Mesothelial cell of epicardium (in vitro differentiated cells): ENCODE results near the gene SSBP3. TPM values are rescaled to one million over a fixed set of nuclear protein-coding genes. Genes with fewer than 3 reads are reported as not detected.

ENCODE experiments used
- DNase-seq, 2 experiments: peaks; one replicate each; pipeline ENCODE4 v3.0.0; 2021; ENCODE audit warnings: low spot score in 2 of 2; ENCODE audit not compliant: unreplicated experiment in 2 of 2
- H3K27ac Mint-ChIP-seq: 2 replicates; pipeline ENCODE4 v1.8.0; 2021; ENCODE audit warnings: mixed read lengths
- H3K27me3 Mint-ChIP-seq: 2 replicates; pipeline ENCODE4 v1.8.0; 2021; ENCODE audit warnings: low read depth, mixed read lengths
- H3K36me3 Mint-ChIP-seq: 2 replicates; pipeline ENCODE4 v1.8.0; 2021; ENCODE audit warnings: mixed read lengths
- H3K4me1 Mint-ChIP-seq: 2 replicates; pipeline ENCODE4 v1.8.0; 2021; ENCODE audit warnings: mixed read lengths
- H3K4me3 Mint-ChIP-seq: 2 replicates; pipeline ENCODE4 v1.8.0; 2021; ENCODE audit warnings: mild to moderate bottlenecking, moderate library complexity, mixed read lengths
- H3K9me3 Mint-ChIP-seq: 2 replicates; pipeline ENCODE4 v1.8.0; 2021; ENCODE audit warnings: mixed read lengths
- total RNA-seq: library from RNA; stranded (reverse); gene quantifications from 3 replicates; pipeline ENCODE4 v1.2.1, GENCODE V29; 2021
- TF ChIP-seq, protein P1 (sequence below): fragments of 200-600 bp; sonication (generic); IDR thresholded peaks from one replicate; pipeline ENCODE4 v1.5.0; 2021; ENCODE audit warnings: antibody characterized with exemption; ENCODE audit not compliant: unreplicated experiment

The SSBP3 gene
- total RNA-seq, 1 donor from 2014 or later = 172 TPM

DNA sequence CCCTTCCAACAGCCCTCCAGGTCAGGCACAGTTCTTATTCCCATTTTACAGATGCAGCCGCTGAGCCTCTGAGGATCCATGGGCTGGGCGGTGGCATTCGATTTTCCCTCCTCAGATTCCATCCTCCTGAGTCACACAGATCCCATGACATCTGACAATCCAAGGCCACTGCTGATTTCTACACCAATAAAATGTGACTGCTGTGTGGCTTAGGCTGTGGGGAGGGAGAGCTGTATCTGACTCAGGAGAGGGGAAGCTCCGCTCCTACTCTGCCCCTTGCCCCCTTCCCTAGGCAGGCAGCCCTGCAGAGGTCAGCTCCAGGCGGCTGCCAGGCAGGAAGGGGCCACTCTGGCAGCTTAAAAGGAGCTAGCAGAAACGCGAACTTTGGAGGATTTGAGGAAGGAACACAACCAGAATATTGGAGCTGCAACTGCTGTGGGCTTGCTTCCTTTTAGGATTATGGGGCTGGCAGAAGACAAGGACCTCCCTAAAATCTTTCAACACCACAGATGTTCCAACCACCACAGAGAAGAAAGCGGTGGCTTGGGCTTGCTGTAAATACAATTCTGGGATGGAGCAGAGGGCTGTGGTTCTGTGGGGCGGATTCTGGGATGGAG is 156.3 kb downstream of the SSBP3 start:
- no peak for DNase-seq
- TF ChIP-seq, protein P1, sequence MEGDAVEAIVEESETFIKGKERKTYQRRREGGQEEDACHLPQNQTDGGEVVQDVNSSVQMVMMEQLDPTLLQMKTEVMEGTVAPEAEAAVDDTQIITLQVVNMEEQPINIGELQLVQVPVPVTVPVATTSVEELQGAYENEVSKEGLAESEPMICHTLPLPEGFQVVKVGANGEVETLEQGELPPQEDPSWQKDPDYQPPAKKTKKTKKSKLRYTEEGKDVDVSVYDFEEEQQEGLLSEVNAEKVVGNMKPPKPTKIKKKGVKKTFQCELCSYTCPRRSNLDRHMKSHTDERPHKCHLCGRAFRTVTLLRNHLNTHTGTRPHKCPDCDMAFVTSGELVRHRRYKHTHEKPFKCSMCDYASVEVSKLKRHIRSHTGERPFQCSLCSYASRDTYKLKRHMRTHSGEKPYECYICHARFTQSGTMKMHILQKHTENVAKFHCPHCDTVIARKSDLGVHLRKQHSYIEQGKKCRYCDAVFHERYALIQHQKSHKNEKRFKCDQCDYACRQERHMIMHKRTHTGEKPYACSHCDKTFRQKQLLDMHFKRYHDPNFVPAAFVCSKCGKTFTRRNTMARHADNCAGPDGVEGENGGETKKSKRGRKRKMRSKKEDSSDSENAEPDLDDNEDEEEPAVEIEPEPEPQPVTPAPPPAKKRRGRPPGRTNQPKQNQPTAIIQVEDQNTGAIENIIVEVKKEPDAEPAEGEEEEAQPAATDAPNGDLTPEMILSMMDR = no peak
- no peak overlapping the region for H3K4me3 Mint-ChIP-seq
- H3K4me1 Mint-ChIP-seq = peaks cover 8% of the 10 kb centered on the region
- H3K9me3 Mint-ChIP-seq = no peaks in the 10 kb centered on the region
- H3K36me3 Mint-ChIP-seq = peaks cover 7% of the 10 kb centered on the region
- H3K27ac Mint-ChIP-seq = peak overlapping the region; percentile 53
- no peaks in the 10 kb centered on the region for H3K27me3 Mint-ChIP-seq

DNA sequence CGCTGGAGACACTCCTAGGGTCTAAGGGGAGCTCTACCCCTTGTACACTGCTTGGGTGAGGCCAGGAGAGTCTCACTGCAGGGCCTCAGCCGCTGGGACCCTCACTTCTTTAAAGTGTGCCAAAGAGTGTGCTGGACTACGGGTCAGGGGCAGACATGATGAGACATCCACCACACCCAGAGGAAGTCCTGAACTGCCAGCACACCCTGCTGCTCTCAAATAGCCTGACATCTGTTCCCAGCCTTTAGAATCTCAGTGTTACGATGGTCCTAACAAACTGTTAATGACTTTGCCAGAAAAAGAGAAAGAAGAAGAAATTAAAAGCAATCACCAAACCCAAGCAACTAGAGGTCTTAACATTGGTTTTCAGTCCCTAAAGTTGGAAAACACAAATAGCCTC is 157.2 kb downstream of the SSBP3 start:
- H3K4me1 Mint-ChIP-seq = peaks cover 3% of the 10 kb centered on the region
- no peak overlapping the region for H3K4me3 Mint-ChIP-seq
- no peaks in the 10 kb centered on the region for H3K9me3 Mint-ChIP-seq
- no peak overlapping the region for H3K27ac Mint-ChIP-seq
- peaks cover 12% of the 10 kb centered on the region for H3K36me3 Mint-ChIP-seq
- H3K27me3 Mint-ChIP-seq = no peaks in the 10 kb centered on the region
- TF ChIP-seq, protein P1 = no peak
- no peak for DNase-seq

DNA sequence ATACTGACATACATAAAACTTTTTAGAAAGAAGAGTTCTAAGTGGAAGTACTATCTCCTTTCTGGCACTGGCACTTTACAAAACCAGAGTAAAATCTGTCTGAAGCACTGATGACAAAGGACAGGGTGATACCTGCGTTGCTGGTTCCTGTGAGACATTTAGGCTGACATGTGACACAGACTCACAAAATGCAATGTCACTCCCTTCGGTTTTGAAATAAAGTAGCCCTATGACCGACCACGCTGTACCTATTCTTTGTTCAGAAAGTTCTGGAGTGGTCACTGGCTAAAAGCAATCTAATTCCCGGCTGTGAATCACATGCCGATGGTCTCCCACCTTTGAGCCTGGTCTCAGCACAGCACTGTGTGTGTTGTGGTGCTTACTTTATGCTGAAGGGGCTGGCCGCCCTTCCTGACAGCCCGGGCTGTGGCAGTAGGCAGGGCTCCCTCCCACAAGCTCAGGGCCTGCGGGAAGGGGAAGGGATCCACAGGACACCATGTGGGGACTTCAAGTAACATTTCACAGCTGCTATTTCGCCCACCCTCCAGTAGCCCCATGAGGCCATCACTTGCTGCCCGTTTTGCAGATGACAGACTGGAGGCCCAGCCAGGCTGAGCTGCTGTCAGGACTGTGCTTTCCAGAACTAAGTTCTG is 158.2 kb downstream of the SSBP3 start:
- Mint-ChIP-seq H3K27ac (peak overlapping the region; percentile 16), H3K9me3 (no peaks in the 10 kb centered on the region), H3K36me3 (peaks cover 21% of the 10 kb centered on the region), H3K4me1 (no peaks in the 10 kb centered on the region), H3K27me3 (no peaks in the 10 kb centered on the region), H3K4me3 (no peak overlapping the region)
- DNase-seq = no peak
- TF ChIP-seq, protein P1 = no peak

DNA sequence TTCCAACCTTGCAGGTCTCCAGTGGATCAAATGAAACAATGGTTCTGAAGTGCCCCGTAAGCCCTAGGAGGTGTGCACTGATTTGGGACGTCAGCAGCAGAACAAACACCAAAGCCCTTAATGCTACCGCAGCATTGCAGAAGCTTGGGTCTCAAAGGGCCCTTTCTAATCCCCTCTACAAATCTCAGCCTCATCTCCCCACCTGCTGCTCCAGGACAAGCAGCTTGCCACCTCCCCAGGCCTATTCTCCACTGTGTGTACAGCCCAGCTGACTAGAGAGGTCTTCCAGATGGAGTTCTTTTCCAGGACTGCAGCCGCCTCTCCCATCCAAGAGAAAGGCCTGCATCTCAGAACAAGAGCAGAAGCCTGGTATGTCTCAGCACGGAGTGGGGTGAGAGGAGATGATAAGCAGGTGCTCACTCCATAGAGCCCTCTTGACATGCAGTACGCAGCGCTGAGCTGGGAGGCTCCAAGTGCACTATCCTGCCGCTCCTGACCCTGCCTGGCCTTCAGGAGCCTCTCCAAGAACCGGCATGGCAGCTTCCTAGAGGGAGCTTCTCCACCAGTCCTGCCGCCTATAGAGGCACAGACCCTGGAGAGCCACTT is 160.0 kb downstream of the SSBP3 start:
- peak overlapping the region; percentile 61 for H3K27ac Mint-ChIP-seq
- H3K4me3 Mint-ChIP-seq = no peak overlapping the region
- H3K4me1 Mint-ChIP-seq = no peaks in the 10 kb centered on the region
- H3K36me3 Mint-ChIP-seq = peaks cover 26% of the 10 kb centered on the region
- TF ChIP-seq, protein P1 = no peak
- no peaks in the 10 kb centered on the region for H3K27me3 Mint-ChIP-seq
- no peaks in the 10 kb centered on the region for H3K9me3 Mint-ChIP-seq
- no peak for DNase-seq

DNA sequence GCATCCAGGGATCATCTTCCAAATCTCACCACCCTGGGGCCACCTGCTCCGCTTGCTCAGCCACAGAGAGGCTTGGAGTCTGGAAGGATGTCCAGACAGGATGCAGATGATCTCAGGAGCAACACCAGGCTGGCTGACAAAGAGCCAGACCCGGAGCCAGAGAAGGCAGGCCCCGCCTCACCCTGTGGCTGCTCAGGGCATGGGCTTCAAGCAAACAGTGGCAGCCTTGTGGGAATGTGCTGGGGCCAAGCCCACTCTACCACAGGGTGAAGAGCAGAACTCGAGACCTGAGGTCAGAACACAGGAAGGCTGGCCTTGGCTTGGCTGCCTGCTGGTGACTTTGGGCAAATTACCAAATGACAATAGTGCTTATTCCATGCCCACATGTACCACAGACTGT is 160.7 kb downstream of the SSBP3 start:
- TF ChIP-seq, protein P1 = no peak
- Mint-ChIP-seq H3K4me3 (no peak overlapping the region), H3K36me3 (peaks cover 28% of the 10 kb centered on the region), H3K4me1 (no peaks in the 10 kb centered on the region), H3K9me3 (no peaks in the 10 kb centered on the region), H3K27me3 (no peaks in the 10 kb centered on the region), H3K27ac (peak overlapping the region; percentile 39)
- DNase-seq = no peak
